Adrenal gland (tissue), 5 donors: Measurements from ENCODE around the gene MAP2K5.

Source experiments
- POLR2A ChIP-seq, 2 donors: fragments of 450-650 bp; IDR thresholded peaks; one replicate each; pipeline ENCODE4 v1.6.1; 2017; ENCODE audit warnings: antibody characterized with exemption in 2 of 2, mild to moderate bottlenecking in 2 of 2, moderate library complexity in 1 of 2
- TF ChIP-seq, protein P1 (sequence below), 6 experiments: fragments of 450-650 bp in 4 of 6; fragments of 200-600 bp in 2 of 6; sonication (generic) in 1 of 6; IDR thresholded peaks; 1 replicate in 5 of 6; 2 replicates in 1 of 6; pipeline versions ENCODE4 v1.5.1 to v1.8.0; 2016 to 2021; ENCODE audit warnings: antibody characterized with exemption in 6 of 6, mild to moderate bottlenecking in 2 of 6, moderate library complexity in 1 of 6
- donor health status: DM: no; HTN: no; CAD: no.

DNA sequence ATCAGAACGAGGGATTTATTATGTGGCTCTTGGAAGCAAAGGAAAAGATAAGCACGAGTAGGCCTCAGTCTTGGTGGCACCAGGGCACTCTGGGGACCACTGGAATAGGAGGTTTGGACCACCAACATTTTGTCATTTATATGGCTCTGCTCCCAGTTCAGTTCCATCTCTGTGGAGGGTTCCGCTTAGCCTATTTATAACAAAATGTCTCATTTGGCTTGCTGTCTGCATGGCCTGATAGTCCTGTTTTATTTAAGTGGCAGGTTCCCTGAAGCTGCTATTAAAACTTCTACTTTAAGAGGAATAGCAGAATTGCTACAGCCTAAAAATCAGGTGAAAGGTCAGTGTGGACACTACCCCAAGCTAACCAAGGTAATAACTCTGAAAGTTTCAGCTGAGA, 27.2 kb downstream of the MAP2K5 start:
- TF ChIP-seq POLR2A (IDR thresholded peaks at IDR 0.05) = no peak
- TF ChIP-seq, protein P1, sequence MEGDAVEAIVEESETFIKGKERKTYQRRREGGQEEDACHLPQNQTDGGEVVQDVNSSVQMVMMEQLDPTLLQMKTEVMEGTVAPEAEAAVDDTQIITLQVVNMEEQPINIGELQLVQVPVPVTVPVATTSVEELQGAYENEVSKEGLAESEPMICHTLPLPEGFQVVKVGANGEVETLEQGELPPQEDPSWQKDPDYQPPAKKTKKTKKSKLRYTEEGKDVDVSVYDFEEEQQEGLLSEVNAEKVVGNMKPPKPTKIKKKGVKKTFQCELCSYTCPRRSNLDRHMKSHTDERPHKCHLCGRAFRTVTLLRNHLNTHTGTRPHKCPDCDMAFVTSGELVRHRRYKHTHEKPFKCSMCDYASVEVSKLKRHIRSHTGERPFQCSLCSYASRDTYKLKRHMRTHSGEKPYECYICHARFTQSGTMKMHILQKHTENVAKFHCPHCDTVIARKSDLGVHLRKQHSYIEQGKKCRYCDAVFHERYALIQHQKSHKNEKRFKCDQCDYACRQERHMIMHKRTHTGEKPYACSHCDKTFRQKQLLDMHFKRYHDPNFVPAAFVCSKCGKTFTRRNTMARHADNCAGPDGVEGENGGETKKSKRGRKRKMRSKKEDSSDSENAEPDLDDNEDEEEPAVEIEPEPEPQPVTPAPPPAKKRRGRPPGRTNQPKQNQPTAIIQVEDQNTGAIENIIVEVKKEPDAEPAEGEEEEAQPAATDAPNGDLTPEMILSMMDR (IDR thresholded peaks at IDR 0.05) = no peak
